B cell (primary cell): ENCODE data around the gene EGF. TPM values are rescaled to one million over a fixed set of nuclear protein-coding genes. Genes with fewer than 3 reads are reported as not detected.

ENCODE experiments used
- ATAC-seq: fragments of 200-7000 bp; cut with Tn5 transposase; one replicate; pipeline ENCODE4 v1.10.0; 2021; ENCODE audit warnings: low read depth, mild to moderate bottlenecking, moderate number of reproducible peaks, moderate library complexity
- CTCF ChIA-PET: fragments of 350-600 bp; sonication (Branson Sonifier 250); formaldehyde crosslinking; loops from one replicate; lab custom pipeline; 2021; ENCODE audit warnings: antibody characterized with exemption, inconsistent platforms; lab: Charles Lee
- POLR2A ChIA-PET: fragments of 350-600 bp; sonication (Branson Sonifier 250); formaldehyde crosslinking; loops from one replicate; lab custom pipeline; 2021; ENCODE audit warnings: antibody characterized with exemption; lab: Charles Lee
- DNase-seq: peaks from one replicate; pipeline ENCODE4 v3.0.0; 2013
- H2AFZ ChIP-seq: 2 replicates; pipeline ENCODE4 v1.6.1; 2012; ENCODE audit warnings: mild to moderate bottlenecking, low read depth, low read length; ENCODE audit not compliant: insufficient read depth, poor library complexity, severe bottlenecking
- H3K27ac ChIP-seq, 2 donors: 1 replicate in 1 of 2; 2 replicates in 1 of 2; pipeline ENCODE4 v1.5.1; 2012 to 2013; ENCODE audit warnings: low read length in 2 of 2, mild to moderate bottlenecking in 2 of 2, moderate library complexity in 1 of 2
- H3K27me3 ChIP-seq, 4 experiments: fragments of 200-600 bp in 1 of 4; sonication (generic) in 1 of 4; replicated peaks in 1 of 4; 1 replicate in 2 of 4; 2 replicates in 2 of 4; pipeline versions ENCODE4 v1.6.1 to v1.7.0; 2013 to 2016; ENCODE audit warnings: low read length in 3 of 4, mild to moderate bottlenecking in 2 of 4, mixed read lengths in 1 of 4, moderate library complexity in 1 of 4; ENCODE audit not compliant: insufficient read depth in 4 of 4, control insufficient read depth in 3 of 4; ENCODE audit errors: control extremely low read depth in 1 of 4
- H3K36me3 ChIP-seq, 2 experiments: replicated peaks in 1 of 2; 1 replicate in 1 of 2; 2 replicates in 1 of 2; pipeline versions ENCODE4 v1.6.1 to v1.7.1; 2013; ENCODE audit warnings: low read length in 1 of 2; ENCODE audit not compliant: insufficient read depth in 2 of 2, control insufficient read depth in 1 of 2; ENCODE audit errors: control extremely low read depth in 1 of 2, extremely low read depth in 1 of 2
- H3K4me1 ChIP-seq, 2 donors: fragments of 200-600 bp in 1 of 2; sonication (generic) in 1 of 2; 1 replicate in 1 of 2; 2 replicates in 1 of 2; pipeline versions ENCODE4 v1.5.1 to v1.6.1; 2013 to 2017; ENCODE audit warnings: low read length in 2 of 2; ENCODE audit not compliant: control insufficient read depth in 2 of 2, insufficient read depth in 2 of 2
- H3K4me2 ChIP-seq: replicated peaks from 2 replicates; pipeline ENCODE3; 2012; ENCODE audit warnings: mild to moderate bottlenecking, low read depth, low read length; ENCODE audit not compliant: poor library complexity, severe bottlenecking
- H3K4me3 ChIP-seq, 5 experiments: fragments of 200-600 bp in 1 of 5; sonication (generic) in 1 of 5; 1 replicate in 3 of 5; 2 replicates in 2 of 5; pipeline versions ENCODE4 v1.5.1 to v1.7.0; 2011 to 2016; ENCODE audit warnings: low read length in 4 of 5, mild to moderate bottlenecking in 4 of 5, low read depth in 2 of 5, control low read depth in 1 of 5, moderate library complexity in 1 of 5; ENCODE audit not compliant: insufficient read depth in 1 of 5; ENCODE audit errors: control extremely low read depth in 1 of 5, extremely low read depth in 1 of 5
- H3K79me2 ChIP-seq: fragments of 200-600 bp; sonication (generic); one replicate; pipeline ENCODE4 v1.6.0; 2016; ENCODE audit warnings: low read length; ENCODE audit not compliant: control insufficient read depth, insufficient read depth
- H3K9ac ChIP-seq: fragments of 200-600 bp; sonication (generic); 2 replicates; pipeline ENCODE4 v1.6.1; 2017; ENCODE audit warnings: mild to moderate bottlenecking, low read length, moderate library complexity
- H3K9me3 ChIP-seq, 3 donors: one replicate each; pipeline versions ENCODE4 v1.6.1 to v1.7.1; 2013; ENCODE audit warnings: low read length in 2 of 3; ENCODE audit not compliant: control insufficient read depth in 2 of 3, insufficient read depth in 1 of 3; ENCODE audit errors: control extremely low read depth in 1 of 3
- H4K20me1 ChIP-seq: 2 replicates; pipeline ENCODE4 v1.6.0; 2012; ENCODE audit warnings: mild to moderate bottlenecking, low read length; ENCODE audit not compliant: insufficient read depth, control insufficient read depth, poor library complexity, severe bottlenecking
- H3K27ac Mint-ChIP-seq: one replicate; pipeline ENCODE4 v1.8.0; 2021; ENCODE audit warnings: mixed read lengths
- H3K27me3 Mint-ChIP-seq: one replicate; pipeline ENCODE4 v1.8.0; 2021; ENCODE audit warnings: mixed read lengths
- H3K4me1 Mint-ChIP-seq: one replicate; pipeline ENCODE4 v1.8.0; 2021; ENCODE audit warnings: mixed read lengths
- H3K4me3 Mint-ChIP-seq: one replicate; pipeline ENCODE4 v1.8.0; 2021; ENCODE audit warnings: mixed read lengths
- H3K9me3 Mint-ChIP-seq: one replicate; pipeline ENCODE4 v1.8.0; 2022; ENCODE audit warnings: mixed read lengths; ENCODE audit not compliant: insufficient read depth
- CTCF ChIP-seq: fragments of 200-600 bp; IDR thresholded peaks from one replicate; pipeline ENCODE4 v1.8.0; 2022; ENCODE audit warnings: antibody characterized with exemption, mild to moderate bottlenecking
- EZH2 ChIP-seq: IDR thresholded peaks from 2 replicates; pipeline ENCODE4 v1.6.1; 2012; ENCODE audit warnings: borderline replicate concordance, low read depth, mild to moderate bottlenecking, moderate library complexity, low read length; ENCODE audit not compliant: insufficient read depth, poor library complexity, severe bottlenecking
- WGBS: methylation state at CpG from one replicate; pipeline ENCODE4 v1.1.5; 2013; ENCODE audit warnings: missing lambda C conversion rate; ENCODE audit not compliant: insufficient coverage; 5-methylcytosine and 5-hydroxymethylcytosine counted together
- intact Hi-C: fragments of 100-400 bp; cut with micrococcal nuclease; formaldehyde crosslinking; loops from one replicate; pipeline ENCODE4 v1.10.0; 2022
- polyA plus RNA-seq: library from polyadenylated mRNA; depleted of rRNA; stranded (reverse); fragments of >200 nt; gene quantifications from 2 replicates; pipeline ENCODE4 v1.2.3, GENCODE V29; 2012
- total RNA-seq, 2 donors: library from RNA; stranded (reverse); fragments of 120-200 nt in 1 of 2; gene quantifications; 1 replicate in 1 of 2; 2 replicates in 1 of 2; pipeline versions ENCODE4 v1.2.3 to v1.2.4, GENCODE V29; 2013 to 2022

The EGF gene
- total and polyA plus RNA-seq, 2 donors (not counting 1 experiment from before 2014, with no cell fraction given), result not detected

GRCh38 chr4:109982521-109982920, 69.8 kb downstream of the EGF start:
- H3K4me1 ChIP-seq, result no peaks in the 10 kb centered on the region
- no peak overlapping the region for H3K27ac ChIP-seq
- Mint-ChIP-seq H3K9me3 (no peaks in the 10 kb centered on the region), H3K4me1 (no peaks in the 10 kb centered on the region), H3K27me3 (peaks cover 25% of the 10 kb centered on the region), H3K4me3 (no peak overlapping the region), H3K27ac (no peak overlapping the region)
- DNase-seq (no peak), ATAC-seq (no peak)
- no peaks in the 10 kb centered on the region for H3K36me3 ChIP-seq
- no peak overlapping the region for H3K4me2 ChIP-seq
- ChIA-PET CTCF (interaction anchor here (1.3 to 1.5 kb wide), 3 partner anchors 16 to 559 kb away, joined by 3 to 5 read pairs (median 4); no protein-coding TSS in a partner anchor), POLR2A (no interaction called here)
- no peak overlapping the region for H2AFZ ChIP-seq
- H3K79me2 ChIP-seq, result no peaks in the 10 kb centered on the region
- H3K9ac ChIP-seq, result no peak overlapping the region
- TF ChIP-seq CTCF (no peak), EZH2 (no peak)
- H4K20me1 ChIP-seq, result no peaks in the 10 kb centered on the region
- WGBS, result no CpG with 5 or more reads among the region's 3 CpGs
- no peak overlapping the region for H3K4me3 ChIP-seq
- intact Hi-C loops, result no loop called here
- no peaks in the 10 kb centered on the region for H3K9me3 ChIP-seq
- H3K27me3 ChIP-seq, result no peaks in the 10 kb centered on the region

GRCh38 chr4:109985993-109986974, 73.6 kb downstream of the EGF start:
- no CpG with 5 or more reads among the region's 4 CpGs for WGBS
- H2AFZ ChIP-seq, result no peak overlapping the region
- ATAC-seq, result no peak
- DNase-seq, result no peak
- H3K4me1 ChIP-seq, result peaks cover 0 to 10% of the 10 kb centered on the region in 2 donors
- H3K4me3 ChIP-seq, result no peak overlapping the region
- H3K79me2 ChIP-seq, result no peaks in the 10 kb centered on the region
- H3K27me3 ChIP-seq, result no peaks in the 10 kb centered on the region
- Mint-ChIP-seq H3K4me1 (peaks cover 13% of the 10 kb centered on the region), H3K4me3 (no peak overlapping the region), H3K27ac (no peak overlapping the region), H3K27me3 (peaks cover under 1% of the 10 kb centered on the region), H3K9me3 (peaks cover 12% of the 10 kb centered on the region)
- no peaks in the 10 kb centered on the region for H3K36me3 ChIP-seq
- intact Hi-C loops, result no loop called here
- no peak overlapping the region for H3K9ac ChIP-seq
- peaks cover 4 to 16% (median 12%) of the 10 kb centered on the region in 3 donors for H3K9me3 ChIP-seq
- H3K4me2 ChIP-seq, result no peak overlapping the region
- H4K20me1 ChIP-seq, result no peaks in the 10 kb centered on the region
- ChIA-PET CTCF (interaction anchor here (1.2 to 2.0 kb wide), 2 partner anchors 10 to 13 kb away, joined by 5 to 7 read pairs; no protein-coding TSS in a partner anchor), POLR2A (no interaction called here)
- no peak overlapping the region for H3K27ac ChIP-seq
- no peak for TF ChIP-seq EZH2
